ENCODE measurements around the gene USH1G. TPM values are rescaled to one million over a fixed set of nuclear protein-coding genes. Genes with fewer than 3 reads are reported as not detected.
"Not testable (repeated sequence)": the region's sequence is repeated elsewhere in the genome, so short reads cannot be mapped to it uniquely, and the experiment has no call there.

Gene USH1G
- polyA plus RNA-seq, 1 experiment = not detected

- TF ChIP-seq CTCF (IDR thresholded peaks at IDR 0.05; ENCODE audit: low read depth, low read length) = no peak
- Histone ChIP-seq H3K4me3 (ENCODE audit: low read depth, low read length) (no peak overlapping the region), H3K27me3 (ENCODE audit: control insufficient read depth, insufficient read depth, low read length) (peaks cover 38% of the 10 kb centered on the region), H3K27ac (ENCODE audit: low read depth, low read length) (no peak overlapping the region), H3K9me3 (ENCODE audit: control insufficient read depth, insufficient read depth, low read length) (no peaks in the 10 kb centered on the region; the same call in 1 of the 2 replicates)
- no peak for DNase-seq (ENCODE audit: low read depth, low spot score)
- ChIA-PET CTCF (interaction anchor here (5.5 kb wide), 1 partner anchor 9 kb away, joined by 62 read pairs; no protein-coding TSS in a partner anchor), POLR2A (interaction anchor here (0.6 kb wide), 1 partner anchor 18 kb away, joined by 3 read pairs; no protein-coding TSS in a partner anchor)
Observed at GRCh38 chr17:74970395-74970794, 47.3 kb upstream of the USH1G start.

GRCh38 chr17:74969501-74969900 lies 46.4 kb upstream of the USH1G start:
- H3K27me3 ChIP-seq (ENCODE audit: control insufficient read depth, insufficient read depth, low read length) = peaks cover 33% of the 10 kb centered on the region
- ChIA-PET POLR2A (interaction anchor here (0.6 to 1.5 kb wide), 2 partner anchors 19 to 42 kb away, joined by 3 to 7 read pairs; partner anchors contain the start of gene MRPL58), CTCF (interaction anchor here (0.6 to 5.5 kb wide), 2 partner anchors 8 to 140 kb away, joined by 3 to 62 read pairs; partner anchors contain the start of gene ARMC7)
- DNase-seq (ENCODE audit: low read depth, low spot score); H3K27ac ChIP-seq (ENCODE audit: low read depth, low read length); H3K4me3 ChIP-seq (ENCODE audit: low read depth, low read length); H3K9me3 ChIP-seq (ENCODE audit: control insufficient read depth, insufficient read depth, low read length): not testable (repeated sequence)

- DNase-seq (ENCODE audit: low read depth, low spot score) = no peak
- H3K27me3 ChIP-seq (ENCODE audit: control insufficient read depth, insufficient read depth, low read length) = peaks cover 31% of the 10 kb centered on the region
- H3K4me3 ChIP-seq (ENCODE audit: low read depth, low read length) = no peak overlapping the region
- no peaks in the 10 kb centered on the region; the same call in 1 of the 2 replicates for H3K9me3 ChIP-seq (ENCODE audit: control insufficient read depth, insufficient read depth, low read length)
- H3K27ac ChIP-seq (ENCODE audit: low read depth, low read length) = no peak overlapping the region
- ChIA-PET CTCF (interaction anchor here (0.6 kb wide), 1 partner anchor 234 kb away, joined by 4 read pairs; no protein-coding TSS in a partner anchor), POLR2A (interaction anchor here (1.5 kb wide), 1 partner anchor 44 kb away, joined by 7 read pairs; the partner anchor contains the start of gene MRPL58)
- TF ChIP-seq CTCF (IDR thresholded peaks at IDR 0.05; ENCODE audit: low read depth, low read length) = no peak
Observed at GRCh38 chr17:74968361-74968780, 45.3 kb upstream of the USH1G start.

- no peak overlapping the region for H3K27ac ChIP-seq (ENCODE audit: low read depth, low read length)
- no peaks in the 10 kb centered on the region; the same call in 1 of the 2 replicates for H3K9me3 ChIP-seq (ENCODE audit: control insufficient read depth, insufficient read depth, low read length)
- no peak overlapping the region for H3K4me3 ChIP-seq (ENCODE audit: low read depth, low read length)
- CTCF ChIA-PET = no interaction called here
- DNase-seq (ENCODE audit: low read depth, low spot score) = no peak
- TF ChIP-seq CTCF (IDR thresholded peaks at IDR 0.05; ENCODE audit: low read depth, low read length) = no peak
- peaks cover 7% of the 10 kb centered on the region for H3K27me3 ChIP-seq (ENCODE audit: control insufficient read depth, insufficient read depth, low read length)
- POLR2A ChIA-PET = no interaction called here
Observed at GRCh38 chr17:74964988-74965622, 42.0 kb upstream of the USH1G start.

- POLR2A ChIA-PET = no interaction called here
- no peak for DNase-seq (ENCODE audit: low read depth, low spot score)
- Histone ChIP-seq H3K9me3 (ENCODE audit: control insufficient read depth, insufficient read depth, low read length) (no peaks in the 10 kb centered on the region; the same call in 1 of the 2 replicates), H3K4me3 (ENCODE audit: low read depth, low read length) (no peak overlapping the region), H3K27me3 (ENCODE audit: control insufficient read depth, insufficient read depth, low read length) (peaks cover 7% of the 10 kb centered on the region), H3K27ac (ENCODE audit: low read depth, low read length) (no peak overlapping the region)
- CTCF ChIA-PET = interaction anchor here (1.8 kb wide), 1 partner anchor 40 kb away, joined by 4 read pairs; the partner anchor contains the start of gene OTOP2
- TF ChIP-seq CTCF (IDR thresholded peaks at IDR 0.05; ENCODE audit: low read depth, low read length) = no peak
Observed at GRCh38 chr17:74964246-74964761, 41.2 kb upstream of the USH1G start.

Data from AG04450 (cell line).